A673 (cell line): ENCODE measurements around the gene MAX.

Source experiments
- CTCF ChIP-seq: fragments of 300-800, 200-600 bp; sonication (generic); conservative IDR thresholded peaks from 2 replicates; pipeline ENCODE4 v1.5.1; 2017; ENCODE audit warnings: low read depth, mild to moderate bottlenecking, antibody characterized with exemption, low read length, moderate library complexity, mixed read lengths
- EZH2 ChIP-seq: fragments of 200-600 bp; sonication (generic); IDR thresholded peaks from 2 replicates; pipeline ENCODE4 v1.6.1; 2017; ENCODE audit warnings: borderline replicate concordance, low read depth, mild to moderate bottlenecking, mixed read lengths, antibody characterized with exemption, low read length; ENCODE audit not compliant: poor library complexity, severe bottlenecking

GRCh38 chr14:65075628-65076325 is 26.5 kb downstream of the MAX start:
- no peak for TF ChIP-seq CTCF
- TF ChIP-seq EZH2 = no peak
